Mesendoderm (in vitro differentiated cells): ENCODE results near the gene KMT2C.
A peak's percentile ranks its signal among the peaks of the same experiment; 100 is the strongest.
"Not testable (repeated sequence)": the region's sequence is repeated elsewhere in the genome, so short reads cannot be mapped to it uniquely, and the experiment has no call there.

Experiments
- DNase-seq: peaks from one replicate; pipeline ENCODE4 v3.0.0; 2013
- H2AK5ac ChIP-seq: 2 replicates; pipeline ENCODE4 v1.6.1; 2013; ENCODE audit warnings: low read length, inconsistent platforms
- H2BK120ac ChIP-seq: 2 replicates; pipeline ENCODE4 v1.6.1; 2013; ENCODE audit warnings: low read depth, mild to moderate bottlenecking, low read length, moderate library complexity, mixed read lengths
- H2BK15ac ChIP-seq: replicated peaks from 2 replicates; pipeline ENCODE4 v1.6.1; 2013; ENCODE audit warnings: low read depth, mild to moderate bottlenecking, moderate library complexity
- H2BK5ac ChIP-seq: 2 replicates; pipeline ENCODE4 v1.6.1; 2013; ENCODE audit warnings: low read length, inconsistent platforms
- H3K18ac ChIP-seq: 2 replicates; pipeline ENCODE4 v1.6.1; 2013; ENCODE audit warnings: mild to moderate bottlenecking, low read length, mixed read lengths
- H3K23ac ChIP-seq: one replicate; pipeline ENCODE4 v1.6.1; 2013; ENCODE audit warnings: low read length
- H3K27ac ChIP-seq: 2 replicates; pipeline ENCODE4 v1.5.1; 2013; ENCODE audit warnings: low read depth, mild to moderate bottlenecking, inconsistent platforms, low read length, moderate library complexity
- H3K27me3 ChIP-seq: 2 replicates; pipeline ENCODE4 v1.6.1; 2013; ENCODE audit warnings: low read length, control low read depth, mild to moderate bottlenecking, inconsistent platforms; ENCODE audit not compliant: insufficient read depth, poor library complexity
- H3K36me3 ChIP-seq: 2 replicates; pipeline ENCODE4 v1.6.1; 2013; ENCODE audit warnings: low read length, inconsistent platforms; ENCODE audit not compliant: control insufficient read depth, insufficient read depth
- H3K4ac ChIP-seq: one replicate; pipeline ENCODE4 v1.6.1; 2013; ENCODE audit warnings: low read depth, mild to moderate bottlenecking, low read length, moderate library complexity
- H3K4me1 ChIP-seq: 2 replicates; pipeline ENCODE4 v1.6.1; 2013; ENCODE audit warnings: low read depth, low read length, inconsistent platforms; ENCODE audit not compliant: control insufficient read depth
- H3K4me2 ChIP-seq: 2 replicates; pipeline ENCODE4 v1.6.1; 2013; ENCODE audit warnings: low read length
- H3K4me3 ChIP-seq: 2 replicates; pipeline ENCODE4 v1.5.1; 2013; ENCODE audit warnings: mild to moderate bottlenecking, low read length
- H3K56ac ChIP-seq: one replicate; pipeline ENCODE4 v1.6.1; 2013; ENCODE audit warnings: low read length
- H3K79me1 ChIP-seq: 2 replicates; pipeline ENCODE4 v1.6.1; 2013; ENCODE audit warnings: low read length, inconsistent platforms
- H3K79me2 ChIP-seq: 2 replicates; pipeline ENCODE4 v1.6.1; 2013; ENCODE audit warnings: mild to moderate bottlenecking, low read length; ENCODE audit not compliant: control insufficient read depth, insufficient read depth
- H3K9ac ChIP-seq: 2 replicates; pipeline ENCODE4 v1.6.1; 2013; ENCODE audit warnings: low read length, inconsistent platforms
- H4K5ac ChIP-seq: one replicate; pipeline ENCODE4 v1.6.1; 2013; ENCODE audit warnings: low read length
- H4K8ac ChIP-seq: one replicate; pipeline ENCODE4 v1.6.1; 2013; ENCODE audit warnings: low read depth, mild to moderate bottlenecking, control low read depth, low read length, moderate library complexity
- WGBS: extraction: QIAGEN DNeasy Blood & Tissue Kit; methylation state at CpG from one replicate; pipeline ENCODE4 v1.1.7; 2013; ENCODE audit warnings: low lambda C conversion rate, missing lambda C conversion rate; ENCODE audit not compliant: insufficient coverage; ENCODE audit errors: extremely low coverage; 5-methylcytosine and 5-hydroxymethylcytosine counted together

Gene KMT2C

DNA sequence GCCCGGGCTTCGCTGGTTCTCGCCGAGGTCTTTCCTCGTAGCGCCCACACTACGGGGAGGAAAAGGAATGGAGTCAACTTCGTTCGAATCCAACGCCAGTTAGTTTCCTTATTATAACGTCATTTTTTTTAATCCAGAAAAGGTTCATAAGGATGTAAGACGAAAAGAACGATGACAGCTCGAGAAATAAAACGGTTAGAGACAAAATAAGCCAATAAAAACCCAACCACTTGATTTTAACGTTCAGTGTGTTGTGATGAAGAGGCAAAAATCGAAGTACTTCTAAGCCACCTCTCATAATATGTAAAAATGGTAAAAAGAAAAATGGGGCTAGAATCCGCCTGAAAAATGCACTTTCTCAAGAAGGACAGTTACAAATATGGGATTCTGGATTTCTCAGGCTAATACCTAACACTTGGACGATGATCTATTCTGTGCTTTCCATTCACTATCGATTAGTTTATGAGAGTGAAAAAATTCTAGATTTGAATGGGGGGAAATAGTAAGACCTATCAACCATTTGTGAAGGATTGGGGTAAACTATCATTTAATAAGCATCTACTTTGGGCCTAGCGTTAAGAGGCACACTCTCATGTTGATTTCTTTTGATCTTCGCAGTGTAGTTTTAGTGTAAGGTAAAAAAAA lies 1.2 kb upstream of the KMT2C start:
- no CpG with 5 or more reads among the region's 22 CpGs for WGBS
- not testable (repeated sequence) for H4K5ac ChIP-seq, H3K27me3 ChIP-seq, H2AK5ac ChIP-seq, H3K36me3 ChIP-seq, H3K4ac ChIP-seq, DNase-seq, H2BK5ac ChIP-seq, H3K79me1 ChIP-seq, H3K4me1 ChIP-seq, H3K23ac ChIP-seq, H3K27ac ChIP-seq, H2BK15ac ChIP-seq, H4K8ac ChIP-seq, H2BK120ac ChIP-seq
- H3K9ac ChIP-seq, result peak overlapping the region; percentile 70
- H3K79me2 ChIP-seq, result peaks cover 14% of the 10 kb centered on the region
- peak overlapping the region; percentile 61 for H3K18ac ChIP-seq
- peak overlapping the region; percentile 46 for H3K4me2 ChIP-seq
- peak overlapping the region; percentile 64 for H3K4me3 ChIP-seq
- H3K56ac ChIP-seq, result peak overlapping the region; percentile 88

DNA sequence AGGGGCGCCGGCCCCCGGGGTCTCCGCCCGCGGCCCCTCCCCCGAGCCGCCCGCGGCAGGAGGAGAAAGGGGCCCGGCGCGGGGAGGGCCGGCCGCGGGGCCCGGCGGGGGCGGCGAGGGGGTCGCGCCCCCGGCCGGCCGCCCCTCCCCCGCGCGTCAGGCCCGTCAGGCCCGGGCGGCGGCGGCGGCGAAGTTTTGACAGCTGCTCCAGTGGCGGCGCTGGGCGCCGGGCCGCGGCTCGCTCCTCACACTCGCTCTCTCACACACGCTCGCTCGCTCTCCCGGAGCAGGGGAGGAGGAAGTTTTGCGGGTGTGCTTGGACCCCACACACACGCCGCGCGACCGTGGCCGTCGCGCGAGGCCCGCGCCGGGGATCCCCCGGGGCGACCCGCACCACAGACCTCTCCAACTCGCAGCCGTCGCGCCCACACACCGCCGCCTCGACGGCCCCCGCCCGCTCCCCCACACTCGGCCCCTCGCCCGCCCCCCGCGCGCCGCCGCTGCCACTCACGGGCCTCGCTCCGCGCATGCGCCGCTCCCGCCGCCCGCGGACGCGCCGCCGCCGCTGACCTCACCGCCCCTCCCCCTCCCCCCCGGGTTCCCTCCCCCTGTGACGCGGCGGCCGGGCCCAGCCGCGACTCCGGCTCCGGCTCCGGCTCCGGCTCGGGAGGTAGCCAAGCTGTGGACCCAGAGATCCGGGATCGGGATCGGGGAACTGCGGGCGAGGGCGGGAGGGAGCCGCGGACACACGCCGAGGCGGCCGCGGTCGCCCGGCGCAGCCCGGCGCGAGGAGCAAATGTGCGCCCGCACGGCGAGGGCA lies 518 bp upstream of the KMT2C start:
- H3K4me3 ChIP-seq, result peak overlapping the region; percentile 64
- peak overlapping the region; percentile 43 for H3K4ac ChIP-seq
- no peak overlapping the region for H2AK5ac ChIP-seq
- H3K27me3 ChIP-seq, result no peaks in the 10 kb centered on the region
- no peak overlapping the region for H4K5ac ChIP-seq
- no peaks in the 10 kb centered on the region for H3K79me1 ChIP-seq
- peaks cover 14% of the 10 kb centered on the region for H3K79me2 ChIP-seq
- H3K9ac ChIP-seq, result peak overlapping the region; percentile 70
- H2BK5ac ChIP-seq, result no peak overlapping the region
- peak overlapping the region; percentile 68 for H2BK120ac ChIP-seq
- H3K27ac ChIP-seq, result peak overlapping the region; percentile 93
- peak overlapping the region; percentile 88 for H3K56ac ChIP-seq
- no peak overlapping the region for H4K8ac ChIP-seq
- no peaks in the 10 kb centered on the region for H3K36me3 ChIP-seq
- H3K18ac ChIP-seq, result peak overlapping the region; percentile 95
- H3K4me2 ChIP-seq, result peak overlapping the region; percentile 46
- WGBS, result no CpG with 5 or more reads among the region's 132 CpGs
- DNase-seq, result peak; percentile 95
- no peak overlapping the region for H2BK15ac ChIP-seq
- H3K4me1 ChIP-seq, result no peaks in the 10 kb centered on the region
- no peak overlapping the region for H3K23ac ChIP-seq

DNA sequence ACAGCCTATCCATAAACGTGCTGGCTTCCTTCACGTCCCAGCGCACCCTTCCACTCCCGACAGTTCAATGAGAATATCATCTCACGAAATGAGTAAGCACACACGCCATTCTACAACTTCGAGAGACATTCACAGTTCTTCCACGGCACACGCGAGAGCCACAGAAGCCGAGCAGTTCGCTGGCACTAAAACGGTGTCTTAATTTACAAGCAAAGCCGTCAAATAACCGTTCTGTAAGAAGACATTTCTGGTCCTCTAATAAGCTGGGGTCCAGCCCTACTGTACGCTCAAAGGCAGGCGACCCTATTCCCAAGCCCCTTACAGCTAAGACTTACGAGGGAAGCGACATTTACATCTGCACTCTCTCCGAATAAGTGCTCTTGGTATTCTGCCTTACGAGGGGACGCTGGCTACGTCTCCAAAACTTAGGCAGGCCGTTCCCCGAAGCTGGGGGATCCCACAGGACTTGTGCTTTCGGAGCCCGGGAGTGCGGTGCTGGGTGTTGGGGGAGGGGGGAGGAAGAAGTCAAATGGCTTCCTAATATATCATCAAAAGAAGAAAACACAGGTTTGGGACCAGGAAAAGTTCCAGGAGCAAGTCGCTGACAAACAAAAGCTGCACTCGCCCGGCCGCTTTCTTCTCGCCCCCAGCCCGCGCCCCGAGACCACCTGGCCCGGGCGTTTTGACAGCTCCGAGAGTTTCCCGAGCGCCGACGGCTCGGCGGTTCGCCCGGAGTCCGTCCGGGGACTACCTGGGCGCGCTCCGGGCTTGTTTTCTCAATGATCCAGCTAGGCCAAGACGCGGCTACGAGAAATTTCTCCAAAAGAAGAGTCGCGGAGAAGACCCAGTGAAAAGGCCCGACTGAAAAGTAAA lies 1.1 kb downstream of the KMT2C start:
- H3K79me2 ChIP-seq, result peaks cover 23% of the 10 kb centered on the region
- not testable (repeated sequence) for H3K4ac ChIP-seq, H2BK120ac ChIP-seq, H3K36me3 ChIP-seq, H3K27me3 ChIP-seq, H2BK15ac ChIP-seq, H2BK5ac ChIP-seq, H3K79me1 ChIP-seq, H4K8ac ChIP-seq, H4K5ac ChIP-seq, H3K23ac ChIP-seq, H2AK5ac ChIP-seq, H3K4me1 ChIP-seq
- H3K56ac ChIP-seq, result peak overlapping the region; percentile 86
- no CpG with 5 or more reads among the region's 58 CpGs for WGBS
- H3K4me2 ChIP-seq, result peak overlapping the region; percentile 55
- H3K9ac ChIP-seq, result peak overlapping the region; percentile 63
- H3K18ac ChIP-seq, result peak overlapping the region; percentile 86
- H3K4me3 ChIP-seq, result peak overlapping the region; percentile 64
- peak overlapping the region; percentile 44 for H3K27ac ChIP-seq
- peak; percentile 54 for DNase-seq

DNA sequence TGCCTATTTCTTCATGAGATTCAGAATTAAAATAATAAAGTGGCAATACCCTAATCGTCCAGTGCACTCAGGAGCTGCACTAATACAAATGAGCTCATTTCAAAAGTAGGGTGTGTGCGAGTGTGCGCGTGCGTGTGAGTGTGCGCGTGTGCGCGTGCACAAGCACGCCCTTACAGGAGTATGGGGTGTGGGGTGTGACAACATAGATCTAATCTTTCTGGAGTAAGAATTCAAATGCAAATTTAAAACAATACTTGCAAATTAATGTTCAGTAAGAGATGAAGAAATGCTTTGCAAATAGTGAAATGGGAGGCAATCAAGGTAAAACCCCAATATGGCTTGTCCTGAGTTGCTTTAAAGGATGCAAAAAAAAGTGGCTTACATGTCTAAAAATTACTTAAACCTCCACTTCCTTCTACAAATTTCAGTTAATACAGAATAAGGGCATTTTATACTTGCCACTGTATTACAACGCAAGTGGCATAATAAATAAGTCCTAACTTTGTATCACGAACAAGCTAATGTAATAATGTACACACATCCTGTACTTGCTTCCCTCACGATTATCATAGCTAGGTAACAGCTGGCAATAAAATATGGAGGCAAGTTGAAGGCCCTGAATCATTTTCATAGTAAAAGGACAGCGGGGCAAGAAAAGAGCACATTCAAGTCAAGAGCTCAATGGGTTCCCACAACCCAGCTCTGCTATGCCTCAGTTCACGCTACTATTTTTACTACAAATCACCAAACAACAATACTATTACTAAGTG lies 1.9 kb downstream of the KMT2C start:
- H4K5ac ChIP-seq, DNase-seq, H3K4ac ChIP-seq, H3K27ac ChIP-seq, H3K36me3 ChIP-seq, H3K27me3 ChIP-seq, H3K4me1 ChIP-seq, H2BK120ac ChIP-seq, H2BK15ac ChIP-seq, H3K18ac ChIP-seq, H2AK5ac ChIP-seq, H3K23ac ChIP-seq, H4K8ac ChIP-seq, H2BK5ac ChIP-seq, H3K4me3 ChIP-seq, H3K79me1 ChIP-seq: not testable (repeated sequence)
- peak overlapping the region; percentile 55 for H3K4me2 ChIP-seq
- H3K79me2 ChIP-seq, result peaks cover 25% of the 10 kb centered on the region
- no CpG with 5 or more reads among the region's 15 CpGs for WGBS
- H3K9ac ChIP-seq, result peak overlapping the region; percentile 63
- H3K56ac ChIP-seq, result peak overlapping the region; percentile 86

DNA sequence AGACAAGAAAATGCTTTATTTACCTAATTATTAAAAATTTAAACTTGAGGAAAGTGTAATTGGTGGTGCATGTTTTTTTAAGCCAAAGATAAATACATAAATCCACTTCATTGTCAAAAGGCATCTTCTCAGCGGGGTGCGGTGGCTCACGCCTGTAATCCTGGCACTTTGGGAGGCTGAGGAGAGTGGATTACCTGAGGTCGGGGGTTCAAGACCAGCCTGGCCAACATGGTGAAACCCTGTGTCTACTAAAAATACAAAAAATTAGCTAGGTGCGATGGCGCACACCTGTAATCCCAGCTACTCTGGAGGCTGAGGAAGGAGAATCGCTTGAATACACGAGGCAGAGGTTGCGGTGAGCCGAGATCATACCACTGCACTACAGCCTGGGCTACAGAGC lies 3.1 kb downstream of the KMT2C start:
- not testable (repeated sequence) for H3K23ac ChIP-seq, H3K79me1 ChIP-seq, H2BK5ac ChIP-seq, H4K5ac ChIP-seq, H2BK120ac ChIP-seq, H2BK15ac ChIP-seq, H3K27ac ChIP-seq, H3K36me3 ChIP-seq, H3K4ac ChIP-seq, H3K4me3 ChIP-seq, H4K8ac ChIP-seq, H3K18ac ChIP-seq, H3K27me3 ChIP-seq, H3K56ac ChIP-seq, DNase-seq, H3K4me2 ChIP-seq, H2AK5ac ChIP-seq, H3K4me1 ChIP-seq, H3K9ac ChIP-seq
- H3K79me2 ChIP-seq, result peaks cover 30% of the 10 kb centered on the region
- no CpG with 5 or more reads among the region's 10 CpGs for WGBS
